GM12892 (cell line): Measurements from ENCODE around the gene TEKT3.

Experiments used
- POLR2A ChIP-seq: IDR thresholded peaks from 2 replicates; pipeline ENCODE4 v1.6.1; 2011; ENCODE audit warnings: low read depth, low read length, control low read depth
- POLR2AphosphoS5 ChIP-seq: IDR thresholded peaks from 2 replicates; pipeline ENCODE4 v1.6.1; 2011; ENCODE audit warnings: low read depth, low read length, control low read depth

- TF ChIP-seq POLR2AphosphoS5: no peak
- TF ChIP-seq POLR2A: no peak
Observed at GRCh38 chr17:15260376-15261257, 80.8 kb downstream of the TEKT3 start.
